HG03378 (cell line): ENCODE measurements around the gene SLC38A9.

Source experiments
- ATAC-seq: cut with Tn5 transposase; IDR thresholded peaks from one replicate; pipeline ENCODE4 v1.9.1; 2021; ENCODE audit warnings: mild to moderate bottlenecking, moderate library complexity; ENCODE audit not compliant: unreplicated experiment

SLC38A9 gene

GRCh38 chr5:55657443-55657842 is 54.7 kb downstream of the SLC38A9 start:
- ATAC-seq: no peak

DNA sequence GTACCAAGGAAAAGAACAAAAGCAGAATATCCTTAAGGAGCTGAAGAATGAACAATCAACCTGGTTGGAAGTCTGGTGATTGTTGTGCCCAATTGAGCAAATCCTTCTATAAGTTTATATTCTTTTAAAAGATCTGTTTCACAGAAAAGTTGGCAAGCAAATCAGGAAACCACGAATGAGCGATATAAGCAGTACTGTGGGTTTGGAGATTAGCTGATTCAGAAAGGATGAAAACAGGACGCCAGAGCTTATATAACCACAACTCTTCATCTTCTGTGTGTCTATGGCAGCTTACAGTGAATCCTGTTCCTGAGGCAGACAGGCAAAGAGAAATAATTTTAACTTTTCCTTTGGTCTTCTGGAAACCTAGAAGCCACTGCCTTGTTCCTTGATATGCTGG is 61.7 kb downstream of the SLC38A9 start:
- no peak for ATAC-seq

- ATAC-seq: no peak
These were observed 62.2 kb downstream of the SLC38A9 start for GRCh38 chr5:55649963-55650362.

GRCh38 chr5:55645304-55645703 is 66.8 kb downstream of the SLC38A9 start:
- ATAC-seq: no peak

GRCh38 chr5:55638455-55638854 is 73.7 kb downstream of the SLC38A9 start:
- ATAC-seq: no peak

- ATAC-seq: no peak
These were observed 74.1 kb downstream of the SLC38A9 start for GRCh38 chr5:55638051-55638450.

DNA sequence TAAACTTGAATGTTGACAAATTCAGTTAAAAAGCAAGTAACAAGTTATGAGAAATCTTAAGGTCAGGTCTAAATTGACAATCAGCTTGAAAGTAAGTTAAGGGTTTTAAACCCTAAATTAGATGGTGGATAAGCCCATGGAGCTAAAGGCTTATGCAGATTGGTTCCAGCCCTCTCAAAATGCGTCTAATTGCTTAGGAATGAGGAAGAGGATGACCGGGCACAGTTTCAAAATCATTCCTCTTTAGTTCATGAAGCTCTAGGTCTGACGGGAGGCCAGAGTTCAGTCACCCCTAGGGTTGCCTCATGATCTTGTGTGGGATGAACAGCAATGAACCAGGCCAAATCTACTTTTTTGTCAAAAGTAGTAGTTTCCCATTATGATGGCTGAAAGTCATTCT is 75.4 kb downstream of the SLC38A9 start:
- no peak for ATAC-seq

DNA sequence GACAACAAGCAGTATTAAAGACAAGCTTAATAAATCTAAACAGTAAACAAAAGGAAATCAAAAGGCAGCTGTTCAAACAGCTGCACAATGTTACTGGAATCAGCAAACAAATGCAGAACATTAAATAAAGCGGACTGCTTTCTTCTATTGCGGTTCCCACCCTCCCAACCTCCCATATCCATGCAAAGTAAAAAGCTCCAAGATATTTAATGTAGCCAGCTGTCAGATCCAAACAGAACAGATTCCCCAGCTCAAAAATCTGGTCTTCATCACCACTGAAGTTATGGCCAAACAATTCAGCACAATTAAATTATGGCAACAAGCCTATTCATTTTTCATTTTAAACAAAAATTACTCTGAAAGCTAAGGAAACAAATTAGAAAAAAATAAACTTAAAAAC is 75.9 kb downstream of the SLC38A9 start:
- no peak for ATAC-seq

GRCh38 chr5:55634866-55635265 is 77.3 kb downstream of the SLC38A9 start:
- ATAC-seq: no peak

- ATAC-seq: no peak
These were observed 77.8 kb downstream of the SLC38A9 start for GRCh38 chr5:55634209-55634805.

GRCh38 chr5:55633574-55634208 is 78.4 kb downstream of the SLC38A9 start:
- no peak for ATAC-seq

- no peak for ATAC-seq
These were observed 82.3 kb downstream of the SLC38A9 start for GRCh38 chr5:55629815-55630214.

GRCh38 chr5:55626790-55627189 is 85.3 kb downstream of the SLC38A9 start:
- no peak for ATAC-seq

- no peak for ATAC-seq
These were observed 86.2 kb downstream of the SLC38A9 start for GRCh38 chr5:55625913-55626312.

DNA sequence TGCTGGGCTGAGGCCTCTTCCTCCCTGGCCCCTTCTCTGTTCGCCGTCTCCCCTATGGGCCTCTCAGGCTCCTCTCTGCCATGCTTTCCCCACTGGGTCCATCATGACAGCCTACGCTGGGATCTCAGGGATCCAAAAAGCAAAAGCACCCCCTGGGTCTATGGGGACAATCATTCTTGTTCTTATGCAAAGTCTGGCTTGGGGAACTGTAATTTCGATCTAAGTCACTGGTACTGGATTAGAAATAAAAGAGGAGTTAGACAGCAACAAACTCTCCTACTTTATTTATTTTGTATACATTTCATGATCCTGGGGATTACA is 86.6 kb downstream of the SLC38A9 start:
- no peak for ATAC-seq

GRCh38 chr5:55624841-55625588 is 87.1 kb downstream of the SLC38A9 start:
- no peak for ATAC-seq

DNA sequence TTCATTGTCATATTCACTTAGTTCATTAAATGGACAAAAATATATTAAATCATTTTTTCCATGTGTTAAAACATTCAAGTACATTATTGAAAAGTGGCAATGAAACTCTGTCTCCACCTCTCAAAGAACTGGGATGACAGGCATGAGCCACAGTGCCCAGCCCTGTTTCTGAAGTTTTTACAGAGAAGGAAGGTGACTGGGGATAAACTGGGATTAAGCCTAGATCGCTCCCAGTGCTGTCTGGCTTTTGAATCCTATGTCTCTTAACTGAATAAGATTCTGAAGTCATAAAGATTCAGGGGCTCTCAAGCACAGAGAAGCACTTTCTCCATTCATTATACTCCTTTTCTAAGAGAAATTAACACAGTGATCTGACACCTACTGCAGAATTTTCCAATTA is 88.3 kb downstream of the SLC38A9 start:
- ATAC-seq: no peak

- no peak for ATAC-seq
These were observed 89.7 kb downstream of the SLC38A9 start for GRCh38 chr5:55622460-55622859.

DNA sequence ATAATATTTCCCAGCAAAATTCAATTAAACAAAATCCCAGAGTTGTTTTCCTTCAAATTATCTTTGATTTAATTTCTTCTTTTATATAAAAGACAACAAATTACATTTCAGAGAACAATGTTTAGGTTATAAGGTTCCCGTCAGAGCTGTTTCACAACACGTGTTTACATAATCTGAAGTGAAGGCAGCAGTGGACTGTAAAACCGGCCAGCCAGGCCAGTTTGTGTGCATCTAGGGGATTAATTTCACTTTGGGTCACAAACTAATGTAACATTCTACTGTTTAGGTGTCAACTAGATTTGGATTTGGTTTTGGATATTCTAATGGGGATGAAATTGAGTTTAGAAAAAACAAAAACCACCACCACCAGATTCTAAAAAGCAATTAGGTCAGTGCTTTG is 90.9 kb downstream of the SLC38A9 start:
- ATAC-seq: no peak

DNA sequence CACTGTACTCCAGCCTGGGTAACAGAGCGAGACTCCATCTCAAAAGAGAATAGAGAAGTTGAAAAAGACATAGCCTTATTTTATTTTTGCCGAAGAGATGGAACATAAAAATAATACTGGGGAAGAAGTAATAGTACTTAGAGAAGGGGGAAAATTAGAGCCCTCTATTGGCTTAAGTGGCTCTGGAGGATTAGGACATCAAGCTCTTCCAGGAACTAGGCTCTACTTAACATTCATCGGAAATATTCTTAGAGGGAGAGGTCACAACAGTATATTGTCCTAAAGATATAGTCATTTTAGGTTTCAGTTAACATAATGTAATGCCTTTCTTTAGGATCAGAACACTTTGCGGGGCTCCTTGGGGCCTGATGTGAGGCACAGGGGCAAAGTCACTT is 91.4 kb downstream of the SLC38A9 start:
- no peak for ATAC-seq

DNA sequence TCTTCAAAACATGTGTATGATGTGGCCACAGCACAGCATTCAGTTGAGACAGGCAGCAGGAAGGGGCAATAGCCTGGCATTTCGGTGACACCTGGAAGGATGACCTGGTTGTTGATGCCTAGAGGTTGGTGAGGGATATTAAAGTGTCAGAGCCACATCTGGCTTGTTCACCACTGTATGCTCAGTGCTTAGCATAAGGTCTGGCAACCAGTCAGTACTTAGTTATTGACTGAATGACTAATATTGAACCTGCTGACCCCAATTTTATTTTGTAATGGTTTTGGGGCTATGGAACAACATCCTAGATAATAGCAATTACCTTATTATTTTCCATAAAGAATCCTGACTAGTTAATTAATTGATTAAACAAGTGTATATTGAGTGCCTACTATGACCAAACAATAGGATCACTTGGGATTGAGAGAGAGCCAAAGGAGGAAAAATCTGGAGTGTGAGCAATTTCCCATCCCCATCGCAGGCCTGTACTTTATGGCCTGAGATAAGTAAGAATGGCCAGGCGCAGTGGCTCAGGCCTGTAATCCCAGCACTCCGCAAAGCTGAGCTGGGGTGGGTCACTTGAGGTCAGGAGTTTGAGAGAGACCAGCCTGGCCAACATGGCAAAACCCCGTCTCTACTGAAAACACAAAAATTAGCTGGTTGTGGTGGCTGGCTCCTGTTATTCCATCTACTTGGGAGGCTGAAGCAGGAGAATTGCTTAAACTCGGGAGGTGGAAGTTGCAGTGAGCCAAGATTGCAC is 91.9 kb downstream of the SLC38A9 start:
- ATAC-seq: no peak

DNA sequence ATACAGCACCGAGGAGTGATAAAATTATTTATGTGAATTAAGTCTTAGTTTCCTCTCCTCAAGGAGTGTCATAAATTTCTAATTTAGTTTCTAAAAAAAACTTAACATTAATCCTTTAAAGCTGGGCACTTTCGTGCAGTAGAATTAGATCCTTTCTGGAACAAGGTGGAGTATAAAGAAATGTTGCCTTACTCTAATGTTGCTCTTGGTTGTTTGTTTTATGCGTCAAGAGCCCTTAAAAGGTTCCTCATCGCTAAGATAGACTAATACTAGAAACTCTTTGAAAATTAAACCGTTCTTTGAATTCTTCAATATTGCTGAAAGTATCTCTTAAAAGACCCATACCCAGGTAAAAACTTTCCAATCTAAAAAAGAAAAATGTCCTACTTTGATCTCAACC is 93.8 kb downstream of the SLC38A9 start:
- no peak for ATAC-seq
